Activated naive CD8-positive, alpha-beta T cell treated with anti-CD3 and anti-CD28 coated beads, Interleukin-2, amount 50 U/mL, for 24 hours (primary cell): ENCODE results near the gene PEX3.
"Not testable (repeated sequence)": the region's sequence is repeated elsewhere in the genome, so short reads cannot be mapped to it uniquely, and the experiment has no call there.

Source experiments
- ATAC-seq: fragments of 150-1000 bp; cut with Tn5 transposase; one replicate; pipeline ENCODE4 v1.10.0; 2021
- DNase-seq: peaks from one replicate; pipeline ENCODE4 v3.0.0; 2021
- H3K27ac Mint-ChIP-seq: one replicate; pipeline ENCODE4 v1.8.0; 2021; ENCODE audit warnings: mild to moderate bottlenecking, mixed read lengths
- H3K27me3 Mint-ChIP-seq: one replicate; pipeline ENCODE4 v1.8.0; 2021; ENCODE audit warnings: mixed read lengths
- H3K36me3 Mint-ChIP-seq: one replicate; pipeline ENCODE4 v1.8.0; 2021; ENCODE audit warnings: low read depth, mixed read lengths
- H3K4me1 Mint-ChIP-seq: one replicate; pipeline ENCODE4 v1.8.0; 2021; ENCODE audit warnings: mixed read lengths
- H3K4me3 Mint-ChIP-seq: one replicate; pipeline ENCODE4 v1.8.0; 2021; ENCODE audit warnings: mild to moderate bottlenecking, moderate library complexity, mixed read lengths
- H3K9me3 Mint-ChIP-seq: one replicate; pipeline ENCODE4 v1.8.0; 2021; ENCODE audit warnings: mixed read lengths

The PEX3 gene

DNA sequence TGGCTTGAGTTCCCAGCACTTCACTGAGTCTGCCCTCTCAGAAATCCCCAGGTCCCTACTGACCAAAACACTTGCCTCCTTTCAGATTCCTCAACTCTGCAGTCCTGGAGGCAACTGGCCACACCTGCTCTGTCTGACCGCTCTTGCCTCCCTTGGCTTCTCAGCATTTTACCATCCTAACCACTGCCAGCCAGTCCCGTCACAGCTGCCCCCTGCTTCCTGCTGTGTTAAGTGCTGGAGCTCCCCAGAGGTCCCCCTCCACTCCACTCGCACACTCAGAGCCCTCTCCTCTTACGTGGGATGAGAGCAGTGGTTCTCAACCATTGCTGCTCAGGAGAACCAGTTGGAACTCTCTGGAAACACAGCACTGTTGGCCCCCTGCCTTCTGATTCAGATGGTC is 20.6 kb upstream of the PEX3 start:
- DNase-seq (no peak), ATAC-seq (no peak)
- Mint-ChIP-seq H3K4me3 (no peak overlapping the region), H3K9me3 (no peaks in the 10 kb centered on the region), H3K36me3 (peaks cover 24% of the 10 kb centered on the region), H3K27me3 (no peaks in the 10 kb centered on the region), H3K4me1 (no peaks in the 10 kb centered on the region), H3K27ac (no peak overlapping the region)

DNA sequence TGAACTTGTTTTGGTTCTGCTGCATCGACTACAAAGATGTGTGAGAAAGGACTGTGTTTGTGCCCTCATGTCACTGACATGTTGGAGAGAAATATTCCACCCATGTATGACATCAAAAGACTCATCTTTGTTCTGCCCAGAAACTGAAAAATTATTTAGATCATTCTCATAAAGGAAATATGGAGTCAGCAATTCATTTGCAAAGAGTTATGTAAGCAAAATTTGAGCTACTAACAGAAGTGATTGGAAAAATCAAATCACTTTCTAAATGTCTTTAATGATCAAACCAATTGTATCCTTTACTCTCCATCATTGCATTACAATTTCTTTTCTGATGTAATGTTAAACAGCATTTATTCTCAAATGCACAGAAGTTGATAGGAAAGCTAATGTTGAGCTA is 19.4 kb upstream of the PEX3 start:
- ATAC-seq: no peak
- H3K27ac Mint-ChIP-seq: no peak overlapping the region
- DNase-seq: no peak
- no peaks in the 10 kb centered on the region for H3K27me3 Mint-ChIP-seq
- H3K4me1 Mint-ChIP-seq: no peaks in the 10 kb centered on the region
- no peak overlapping the region for H3K4me3 Mint-ChIP-seq
- peaks cover 29% of the 10 kb centered on the region for H3K36me3 Mint-ChIP-seq
- H3K9me3 Mint-ChIP-seq: no peaks in the 10 kb centered on the region

DNA sequence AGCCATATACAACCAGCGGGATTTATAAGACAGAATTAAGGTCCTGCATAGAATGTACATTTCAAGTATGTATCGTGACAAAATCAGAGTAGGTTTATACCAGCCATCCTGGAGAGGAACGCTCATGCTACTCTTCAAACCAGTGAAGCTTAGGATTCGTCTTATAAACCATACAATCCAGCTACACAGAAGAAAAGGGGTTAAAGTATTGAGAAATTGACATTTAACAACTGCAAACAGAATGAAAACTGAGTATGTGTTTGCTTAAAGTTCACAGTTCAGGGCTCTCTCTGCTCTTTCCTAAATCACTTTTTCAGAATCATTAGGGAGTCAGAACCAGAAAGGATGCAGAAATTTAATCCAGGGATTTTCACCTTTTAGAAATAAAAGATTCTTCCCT is 18.0 kb upstream of the PEX3 start:
- no peaks in the 10 kb centered on the region for H3K4me1 Mint-ChIP-seq
- H3K9me3 Mint-ChIP-seq: no peaks in the 10 kb centered on the region
- H3K27me3 Mint-ChIP-seq: no peaks in the 10 kb centered on the region
- ATAC-seq: no peak
- no peak for DNase-seq
- no peak overlapping the region for H3K27ac Mint-ChIP-seq
- peaks cover 40% of the 10 kb centered on the region for H3K36me3 Mint-ChIP-seq
- no peak overlapping the region for H3K4me3 Mint-ChIP-seq

DNA sequence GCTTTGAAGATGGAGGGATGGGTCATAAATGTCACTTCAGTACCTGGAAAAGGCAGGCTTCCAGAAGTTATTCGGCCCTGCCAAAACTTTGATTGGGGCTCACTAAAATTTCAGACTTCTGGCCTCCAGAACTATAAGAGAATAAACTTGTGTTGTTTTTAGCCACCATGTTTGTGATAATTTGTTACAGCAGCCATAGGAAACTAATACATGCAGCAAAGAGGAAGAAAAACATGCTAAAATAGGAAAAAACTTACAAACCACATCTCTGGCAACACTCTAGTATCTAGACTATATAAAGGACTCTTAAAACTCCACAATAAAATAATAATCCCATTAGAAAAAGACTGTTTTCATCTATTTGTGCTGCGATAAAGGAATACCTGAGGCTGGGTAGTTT is 9.6 kb upstream of the PEX3 start:
- Mint-ChIP-seq H3K27me3 (no peaks in the 10 kb centered on the region), H3K36me3 (peaks cover 69% of the 10 kb centered on the region), H3K4me3 (peak overlapping the region; percentile 32), H3K9me3 (peaks cover 4% of the 10 kb centered on the region), H3K4me1 (peaks cover 41% of the 10 kb centered on the region), H3K27ac (peak overlapping the region; percentile 84)
- DNase-seq: no peak
- ATAC-seq: no peak

DNA sequence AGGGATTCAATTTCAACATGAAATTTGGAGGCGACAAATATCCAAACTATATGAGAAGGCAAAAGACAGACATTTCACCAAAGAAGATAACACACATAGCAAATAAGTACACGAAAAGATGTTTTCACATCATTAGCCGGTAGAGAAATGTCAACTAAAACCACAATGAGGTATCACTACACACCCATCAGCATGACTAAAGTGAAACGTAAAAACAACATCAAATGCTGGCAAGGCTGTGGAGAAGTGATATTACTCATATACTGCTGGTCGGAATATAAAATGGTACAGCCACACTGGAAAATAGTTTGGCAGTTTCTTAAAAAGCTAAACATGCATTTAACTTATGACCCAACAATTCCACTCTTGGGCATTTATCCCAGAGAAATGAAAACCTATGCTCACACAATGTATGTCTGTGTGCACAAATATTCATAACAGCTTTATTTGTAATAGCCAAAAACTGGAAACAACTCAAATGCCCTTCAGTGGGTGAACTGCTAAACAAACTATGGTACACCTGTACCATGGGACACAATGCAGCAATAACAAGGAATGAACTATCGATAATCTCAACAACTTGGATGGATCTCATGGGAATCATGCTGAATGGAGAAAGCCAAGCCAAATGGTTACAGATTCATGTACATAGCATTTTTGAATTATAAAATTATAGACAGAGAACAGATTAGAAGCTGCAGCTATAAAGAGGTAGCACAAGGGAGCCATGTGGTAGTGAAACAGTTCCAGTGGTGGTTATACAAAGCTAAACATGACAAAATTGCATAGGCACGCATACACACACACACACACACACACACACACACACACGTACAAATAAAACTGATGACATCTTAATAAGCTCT is 8.7 kb upstream of the PEX3 start:
- ATAC-seq: peak; percentile 96
- peaks cover 4% of the 10 kb centered on the region for H3K9me3 Mint-ChIP-seq
- peaks cover 46% of the 10 kb centered on the region for H3K4me1 Mint-ChIP-seq
- peaks cover 68% of the 10 kb centered on the region for H3K36me3 Mint-ChIP-seq
- no peak for DNase-seq
- H3K4me3 Mint-ChIP-seq: peak overlapping the region; percentile 32
- H3K27ac Mint-ChIP-seq: peak overlapping the region; percentile 84
- no peaks in the 10 kb centered on the region for H3K27me3 Mint-ChIP-seq

DNA sequence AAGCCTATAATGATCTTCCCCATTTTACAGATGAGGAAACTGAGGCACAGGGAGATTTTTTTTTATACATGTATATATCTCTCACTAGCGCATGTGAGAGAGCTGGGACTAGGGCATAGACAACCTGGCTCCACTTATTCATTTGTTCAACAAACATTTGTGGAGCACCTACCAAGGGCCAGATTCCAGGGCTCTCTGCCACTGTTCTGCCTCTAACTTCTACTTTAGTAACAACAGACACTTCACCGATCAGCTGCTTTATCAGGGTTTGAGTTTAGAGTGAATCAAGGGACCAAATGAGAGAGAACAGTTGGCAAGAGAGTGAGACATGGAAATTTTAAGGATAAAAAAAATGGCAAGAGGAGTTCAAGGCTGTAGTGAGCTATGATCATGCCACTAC is 7.5 kb upstream of the PEX3 start:
- DNase-seq (no peak), ATAC-seq (no peak)
- Mint-ChIP-seq H3K27ac (peak overlapping the region; percentile 54), H3K4me1 (peaks cover 55% of the 10 kb centered on the region), H3K36me3 (peaks cover 66% of the 10 kb centered on the region), H3K27me3 (no peaks in the 10 kb centered on the region), H3K9me3 (peaks cover 4% of the 10 kb centered on the region), H3K4me3 (no peak overlapping the region)

DNA sequence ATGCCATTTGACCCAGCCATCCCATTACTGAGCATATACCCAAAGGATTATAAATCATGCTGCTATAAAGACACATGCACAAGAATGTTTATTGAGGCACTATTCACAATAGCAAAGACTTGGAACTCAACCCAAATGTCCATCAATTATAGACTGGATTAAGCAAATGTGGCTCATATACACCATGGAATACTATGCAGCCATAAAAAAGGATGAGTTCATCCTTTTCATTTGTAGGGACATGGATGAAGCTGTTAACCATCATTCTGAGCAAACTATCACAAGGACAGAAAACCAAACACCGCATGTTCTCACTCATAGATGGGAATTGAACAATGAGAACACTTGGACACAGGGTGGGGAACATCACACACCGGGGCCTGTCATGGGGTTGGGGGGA is 2.7 kb upstream of the PEX3 start:
- H3K27me3 Mint-ChIP-seq, ATAC-seq, DNase-seq, H3K9me3 Mint-ChIP-seq: not testable (repeated sequence)
- peak overlapping the region; percentile 56 for H3K27ac Mint-ChIP-seq
- peaks cover 40% of the 10 kb centered on the region for H3K4me1 Mint-ChIP-seq
- peak overlapping the region; percentile 34 for H3K4me3 Mint-ChIP-seq
- H3K36me3 Mint-ChIP-seq: peaks cover 38% of the 10 kb centered on the region

DNA sequence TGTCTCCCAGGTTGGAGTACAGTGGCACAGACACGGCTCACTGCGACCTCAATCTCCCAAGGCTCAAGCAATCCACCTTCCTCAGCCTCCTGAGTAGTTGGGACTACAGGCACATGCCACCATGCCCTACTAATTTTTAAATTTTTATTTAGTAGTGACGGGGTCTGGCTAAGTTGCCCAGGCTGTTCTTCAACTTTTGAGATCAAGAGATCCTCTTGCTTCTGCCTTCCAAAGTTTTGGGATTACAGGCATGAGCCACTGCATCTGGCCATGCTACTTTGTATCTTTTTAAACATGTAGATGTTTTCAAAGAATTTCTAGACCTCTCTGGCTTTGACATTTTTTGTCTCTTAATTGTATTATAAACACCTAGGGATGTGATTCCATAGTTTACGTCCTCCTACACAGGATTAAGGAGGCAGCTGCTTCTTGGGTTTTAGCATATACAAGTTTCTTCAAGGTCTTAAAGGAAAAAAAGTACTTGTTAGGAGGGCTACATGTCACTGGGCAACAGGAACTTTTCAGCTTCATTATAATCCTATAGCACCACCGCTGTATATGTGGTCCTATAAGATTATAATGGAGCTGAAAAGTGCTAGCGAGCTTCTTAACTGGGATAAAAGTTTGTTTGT is 1.4 kb upstream of the PEX3 start:
- H3K4me1 Mint-ChIP-seq: peaks cover 40% of the 10 kb centered on the region
- no peaks in the 10 kb centered on the region for H3K27me3 Mint-ChIP-seq
- no peaks in the 10 kb centered on the region for H3K9me3 Mint-ChIP-seq
- H3K27ac Mint-ChIP-seq: peak overlapping the region; percentile 99
- peak overlapping the region; percentile 94 for H3K4me3 Mint-ChIP-seq
- no peak for ATAC-seq
- DNase-seq: no peak
- peaks cover 32% of the 10 kb centered on the region for H3K36me3 Mint-ChIP-seq

DNA sequence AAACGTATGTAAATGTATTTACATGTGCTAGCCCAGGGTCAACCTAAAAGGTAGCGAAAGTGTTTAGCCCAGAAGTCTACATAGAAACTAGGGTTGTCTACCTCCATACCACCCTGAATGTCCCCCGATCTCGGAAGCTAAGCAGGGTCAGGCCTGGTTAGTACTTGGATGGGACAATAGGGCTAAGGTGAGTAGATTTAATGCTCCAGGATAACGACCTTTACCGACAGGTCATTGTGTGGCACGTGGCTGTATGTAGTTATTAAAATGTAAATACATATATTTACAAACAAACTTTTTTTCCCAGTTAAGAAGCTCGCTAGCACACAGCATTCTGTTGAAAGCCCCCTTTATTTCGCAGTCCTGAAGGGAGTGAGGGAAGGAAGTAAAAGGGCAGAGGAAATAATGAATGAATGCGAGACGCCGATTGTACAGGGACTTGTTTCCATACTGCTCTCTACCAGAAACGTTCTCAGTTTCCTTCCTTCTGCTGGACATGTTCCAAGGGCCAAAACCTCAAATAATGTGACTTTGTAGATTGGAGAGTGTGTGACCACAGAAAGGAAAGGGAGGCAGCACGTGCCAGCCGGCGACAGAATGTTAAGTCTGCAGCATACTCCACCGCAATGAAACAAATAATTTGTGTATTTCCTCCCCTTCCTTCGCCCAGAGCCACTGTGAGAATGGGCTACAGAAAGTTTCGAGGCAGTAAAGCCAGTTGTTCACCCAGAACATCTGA is 722 bp upstream of the PEX3 start:
- Mint-ChIP-seq H3K27me3 (no peaks in the 10 kb centered on the region), H3K36me3 (peaks cover 31% of the 10 kb centered on the region), H3K27ac (peak overlapping the region; percentile 99), H3K4me1 (peaks cover 42% of the 10 kb centered on the region), H3K4me3 (peak overlapping the region; percentile 94), H3K9me3 (no peaks in the 10 kb centered on the region)
- DNase-seq: peak; percentile 35
- ATAC-seq: peak; percentile 10

DNA sequence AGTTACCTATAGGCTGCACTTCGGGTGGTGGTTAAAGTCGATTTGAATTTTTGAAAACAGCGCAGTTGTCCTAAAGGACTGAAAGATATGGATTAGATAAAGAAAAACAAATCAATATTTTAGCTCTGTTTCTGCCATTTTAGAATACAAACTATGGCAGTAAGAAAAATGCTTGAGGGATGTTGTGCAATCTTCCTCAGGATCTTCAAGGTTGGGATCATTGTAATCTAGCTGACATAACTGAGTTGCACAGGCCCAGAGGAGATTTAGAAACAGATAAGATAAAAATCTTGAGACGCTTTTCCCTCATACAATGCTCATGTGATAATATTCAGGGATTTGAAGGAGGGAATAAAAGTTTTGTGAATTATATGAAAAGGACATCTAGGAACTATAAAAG is 926 bp downstream of the PEX3 start:
- peaks cover 41% of the 10 kb centered on the region for H3K4me1 Mint-ChIP-seq
- peak overlapping the region; percentile 99 for H3K27ac Mint-ChIP-seq
- no peaks in the 10 kb centered on the region for H3K9me3 Mint-ChIP-seq
- ATAC-seq (no peak), DNase-seq (no peak)
- H3K36me3 Mint-ChIP-seq: peaks cover 24% of the 10 kb centered on the region
- H3K4me3 Mint-ChIP-seq: peak overlapping the region; percentile 94
- no peaks in the 10 kb centered on the region for H3K27me3 Mint-ChIP-seq

DNA sequence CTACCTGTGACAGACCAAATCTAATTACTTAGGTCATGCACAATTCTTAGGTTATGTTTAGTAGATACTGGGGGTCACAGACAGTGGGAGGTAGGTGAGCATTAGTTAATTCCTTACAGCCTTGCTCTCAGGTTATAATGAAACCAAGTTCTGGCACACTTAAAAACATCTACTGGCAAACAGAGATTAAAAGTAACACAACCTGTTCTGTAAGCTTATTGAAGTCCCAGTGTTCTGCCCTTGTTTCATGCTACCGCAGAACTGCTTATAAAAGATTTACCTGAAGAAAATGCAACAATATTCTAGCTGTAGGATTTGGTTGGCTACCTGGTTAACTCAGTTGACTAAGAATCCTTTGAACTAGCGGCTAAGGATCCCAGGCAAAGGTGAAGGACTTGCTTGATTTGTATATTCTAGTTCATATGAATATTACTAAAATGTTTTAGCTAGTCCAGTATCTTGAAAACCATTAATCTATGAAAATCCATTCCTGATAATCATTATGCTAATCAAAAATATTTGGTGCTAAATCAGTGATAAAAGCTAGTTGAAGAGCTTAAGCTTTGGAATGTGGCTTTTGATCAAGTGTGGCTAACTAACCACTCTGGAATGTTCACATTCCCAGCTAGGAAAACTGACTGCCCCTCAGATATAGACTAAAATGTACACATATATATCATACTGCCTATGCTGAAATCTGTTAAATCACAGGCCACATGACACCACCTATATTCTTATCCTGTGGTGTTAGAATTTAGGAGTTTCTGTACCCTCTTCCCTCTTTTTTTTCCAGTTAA is 7.2 kb downstream of the PEX3 start:
- H3K27me3 Mint-ChIP-seq: no peaks in the 10 kb centered on the region
- no peak for DNase-seq
- H3K4me1 Mint-ChIP-seq: peaks cover 15% of the 10 kb centered on the region
- no peak for ATAC-seq
- no peak overlapping the region for H3K27ac Mint-ChIP-seq
- no peaks in the 10 kb centered on the region for H3K9me3 Mint-ChIP-seq
- H3K36me3 Mint-ChIP-seq: peaks cover 18% of the 10 kb centered on the region
- no peak overlapping the region for H3K4me3 Mint-ChIP-seq

DNA sequence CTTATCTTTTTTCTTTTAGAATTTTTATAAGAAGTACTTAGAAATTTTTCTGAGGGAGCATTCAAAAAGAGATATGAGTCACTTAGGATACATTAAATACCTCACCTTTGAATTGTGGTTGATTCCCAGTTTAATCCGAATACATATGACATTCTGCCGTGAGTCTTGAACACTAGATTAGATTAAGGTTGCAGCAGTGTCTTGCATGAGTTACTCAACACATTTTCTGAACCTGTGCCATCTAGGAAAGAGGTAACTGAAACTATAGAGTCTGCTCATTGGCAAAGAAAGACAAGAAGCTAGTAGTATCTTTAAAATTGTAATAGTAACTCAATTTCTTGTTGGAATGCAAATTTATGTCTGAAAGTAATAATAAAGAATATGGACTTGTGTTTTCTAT is 14.9 kb downstream of the PEX3 start:
- no peaks in the 10 kb centered on the region for H3K9me3 Mint-ChIP-seq
- H3K27ac Mint-ChIP-seq: no peak overlapping the region

DNA sequence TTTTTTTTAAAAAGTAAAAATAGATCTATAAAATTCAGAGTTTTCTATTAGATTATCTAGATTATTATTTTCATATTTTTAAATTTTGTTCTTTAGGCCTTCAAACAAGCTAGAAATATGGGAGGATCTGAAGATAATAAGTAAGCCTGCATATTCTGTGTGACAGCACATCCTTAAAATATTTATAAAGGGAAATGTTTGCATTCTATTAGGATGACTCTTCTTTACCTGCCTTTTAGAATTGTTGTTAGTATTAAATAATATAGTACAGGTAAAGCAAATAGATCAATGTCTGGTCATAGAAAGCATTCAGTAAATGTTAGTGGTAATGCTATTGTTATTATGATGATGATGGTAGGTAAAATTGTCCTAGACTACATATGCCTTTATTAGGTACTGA is 17.4 kb downstream of the PEX3 start:
- H3K4me1 Mint-ChIP-seq: no peaks in the 10 kb centered on the region
- peaks cover 49% of the 10 kb centered on the region for H3K36me3 Mint-ChIP-seq
- no peaks in the 10 kb centered on the region for H3K9me3 Mint-ChIP-seq
- no peak overlapping the region for H3K4me3 Mint-ChIP-seq
- H3K27me3 Mint-ChIP-seq: no peaks in the 10 kb centered on the region
- no peak for ATAC-seq
- DNase-seq: no peak
- H3K27ac Mint-ChIP-seq: no peak overlapping the region

More for the DNA sequence above, 14.9 kb downstream of the PEX3 start:
- Mint-ChIP-seq H3K4me1 (no peaks in the 10 kb centered on the region), H3K4me3 (no peak overlapping the region), H3K27me3 (no peaks in the 10 kb centered on the region), H3K36me3 (peaks cover 40% of the 10 kb centered on the region)
- ATAC-seq (no peak), DNase-seq (no peak)

DNA sequence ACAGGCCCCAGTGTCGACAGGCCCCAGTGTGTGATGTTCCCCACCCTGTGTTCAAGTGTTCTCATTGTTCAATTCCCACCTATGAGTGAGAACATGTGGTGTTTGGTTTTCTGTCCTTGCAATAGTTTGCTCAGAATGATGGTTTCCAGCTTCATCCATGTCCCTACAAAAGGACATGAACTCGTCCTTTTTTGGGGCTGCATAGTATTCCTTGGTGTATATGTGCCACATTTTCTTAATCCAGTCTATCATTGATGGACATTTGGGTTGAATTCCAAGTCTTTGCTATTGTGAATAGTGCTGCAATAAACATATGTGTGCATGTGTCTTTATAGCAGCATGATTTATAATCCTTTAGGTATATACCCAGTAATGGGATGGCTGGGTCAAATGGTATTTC is 18.2 kb downstream of the PEX3 start:
- DNase-seq, ATAC-seq, H3K4me3 Mint-ChIP-seq, H3K4me1 Mint-ChIP-seq, H3K27ac Mint-ChIP-seq, H3K9me3 Mint-ChIP-seq, H3K27me3 Mint-ChIP-seq: not testable (repeated sequence)
- H3K36me3 Mint-ChIP-seq: peaks cover 51% of the 10 kb centered on the region
